ENCODE measurements around the gene GYS1.
"Not testable (repeated sequence)": the region's sequence is repeated elsewhere in the genome, so short reads cannot be mapped to it uniquely, and the experiment has no call there.

GYS1 gene

DNA sequence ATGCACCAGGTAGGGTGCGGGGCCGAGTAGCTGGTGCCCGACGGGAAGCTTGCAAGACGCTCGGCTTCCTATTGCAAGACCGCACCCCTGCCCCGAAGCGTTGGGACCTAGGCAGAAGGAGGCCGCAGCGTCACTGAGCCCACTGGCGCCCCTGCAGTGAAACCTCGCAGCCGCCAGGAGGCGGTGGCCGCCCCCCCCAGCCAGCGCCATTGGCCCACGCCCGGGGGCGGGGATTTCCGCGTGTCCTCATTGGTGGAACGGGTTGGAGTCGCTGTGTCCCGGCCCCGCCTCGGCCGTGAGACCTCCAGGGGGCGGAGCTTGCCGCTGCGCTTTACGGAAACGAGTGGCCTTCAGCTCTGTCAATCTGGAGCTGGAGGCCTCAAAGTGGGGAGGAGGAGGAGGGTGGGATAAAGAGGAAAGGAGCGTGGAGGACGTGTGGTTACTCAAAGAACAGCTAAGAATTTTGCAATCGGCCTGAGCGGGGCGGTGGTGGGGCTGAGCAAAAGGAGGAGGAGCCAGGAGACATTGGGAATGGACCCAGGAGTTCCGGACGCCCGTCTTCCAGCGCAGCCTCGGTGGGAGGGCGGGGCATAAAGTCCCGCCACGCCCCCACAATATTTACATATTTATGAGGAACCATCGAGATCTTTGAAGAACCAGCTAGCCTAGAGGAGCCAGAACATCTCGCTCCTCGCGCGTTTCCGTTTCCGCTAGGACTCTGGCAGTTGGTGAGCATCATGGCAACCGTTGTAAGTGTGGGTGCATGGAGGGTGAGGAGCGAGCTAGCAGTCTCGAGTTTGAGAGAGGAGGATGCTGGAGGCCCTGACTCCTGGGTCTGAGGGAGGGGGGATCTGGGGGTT, at the start of gene GYS1, which contains the start of gene RUVBL2:
Gene GYS1 (minus strand): TSS at position 135 of the 860 bp plus-strand sequence. CDS start 197 bp downstream, outside the sequence.
Gene RUVBL2 (plus strand): TSS at position 713 of the 860 bp plus-strand sequence. CDS start 25 bp downstream, at position 738.
- Histone ChIP-seq H3K36me3 (ENCODE audit: insufficient read depth, low read length) (peaks cover 5% of the 10 kb centered on the region), H3K4me1 (ENCODE audit: insufficient read depth, low read length) (peaks cover 17% of the 10 kb centered on the region), H2AFZ (ENCODE audit: low read depth, low read length) (peak within 1 kb of the TSS; percentile 7), H3K9me3 (ENCODE audit: low read length) (no peaks in the 10 kb centered on the region), H3K4me3 (ENCODE audit: low read length) (peak within 1 kb of the TSS; percentile 74), H3K27me3 (ENCODE audit: insufficient read depth, low read length) (no peaks in the 10 kb centered on the region)

GRCh38 chr19:49042666-49043065, 49.6 kb upstream of the GYS1 start:
- not testable (repeated sequence) for H3K27me3 ChIP-seq (ENCODE audit: insufficient read depth, low read length); H3K36me3 ChIP-seq (ENCODE audit: insufficient read depth, low read length); H2AFZ ChIP-seq (ENCODE audit: low read depth, low read length); H3K9me3 ChIP-seq (ENCODE audit: low read length); H3K4me3 ChIP-seq (ENCODE audit: low read length); H3K4me1 ChIP-seq (ENCODE audit: insufficient read depth, low read length)

DNA sequence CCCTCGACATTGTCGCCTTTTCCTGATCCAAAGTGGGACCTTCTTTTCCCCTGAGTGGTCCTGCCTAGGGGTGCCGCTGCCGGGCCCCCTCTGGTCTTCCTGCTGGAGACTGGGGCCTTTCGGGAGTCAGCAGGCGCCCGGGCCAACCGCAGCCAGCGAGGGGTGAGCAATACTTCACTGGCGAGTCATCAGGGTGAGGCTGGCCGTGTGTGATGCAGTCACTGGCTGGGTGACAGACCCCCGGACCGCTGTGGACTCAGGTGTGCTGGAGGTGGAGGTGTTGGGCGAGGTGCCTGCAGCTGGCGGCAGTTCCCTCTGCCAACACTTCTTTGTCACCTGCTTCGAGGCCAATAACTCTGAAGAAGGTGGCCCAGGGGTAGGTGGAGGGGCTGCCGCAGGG, 49.1 kb upstream of the GYS1 start:
- H3K4me3 ChIP-seq (ENCODE audit: low read length) = no peak overlapping the region
- no peaks in the 10 kb centered on the region for H3K4me1 ChIP-seq (ENCODE audit: insufficient read depth, low read length)
- H2AFZ ChIP-seq (ENCODE audit: low read depth, low read length) = no peak overlapping the region
- no peaks in the 10 kb centered on the region for H3K36me3 ChIP-seq (ENCODE audit: insufficient read depth, low read length)
- no peaks in the 10 kb centered on the region for H3K27me3 ChIP-seq (ENCODE audit: insufficient read depth, low read length)
- H3K9me3 ChIP-seq (ENCODE audit: low read length) = no peaks in the 10 kb centered on the region

DNA sequence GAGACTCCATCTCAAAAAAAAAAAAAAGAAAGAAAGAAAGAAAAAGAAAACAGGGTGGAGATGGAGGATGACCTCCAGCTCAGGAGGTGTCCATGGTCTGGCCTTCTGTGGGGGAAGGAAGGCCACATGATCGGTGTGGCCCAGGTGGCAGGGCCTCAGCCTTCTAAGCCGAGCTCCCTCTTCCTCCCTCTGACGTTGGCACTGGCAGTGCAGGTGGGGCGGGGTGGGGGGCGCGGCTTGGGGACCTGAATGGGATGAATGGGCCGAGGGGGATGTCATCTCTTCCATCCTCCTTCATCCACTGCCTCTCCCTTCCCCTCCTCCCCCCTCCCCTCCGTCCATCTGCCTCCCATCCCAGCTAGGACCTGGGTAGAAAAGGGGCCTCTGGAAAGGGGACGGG, 46.6 kb upstream of the GYS1 start:
- H3K27me3 ChIP-seq (ENCODE audit: insufficient read depth, low read length); H2AFZ ChIP-seq (ENCODE audit: low read depth, low read length); H3K36me3 ChIP-seq (ENCODE audit: insufficient read depth, low read length); H3K4me3 ChIP-seq (ENCODE audit: low read length); H3K9me3 ChIP-seq (ENCODE audit: low read length); H3K4me1 ChIP-seq (ENCODE audit: insufficient read depth, low read length): not testable (repeated sequence)

- H2AFZ ChIP-seq (ENCODE audit: low read depth, low read length); H3K4me3 ChIP-seq (ENCODE audit: low read length); H3K4me1 ChIP-seq (ENCODE audit: insufficient read depth, low read length); H3K36me3 ChIP-seq (ENCODE audit: insufficient read depth, low read length); H3K27me3 ChIP-seq (ENCODE audit: insufficient read depth, low read length); H3K9me3 ChIP-seq (ENCODE audit: low read length): not testable (repeated sequence)
These were observed 45.6 kb upstream of the GYS1 start for GRCh38 chr19:49038557-49039276.

DNA sequence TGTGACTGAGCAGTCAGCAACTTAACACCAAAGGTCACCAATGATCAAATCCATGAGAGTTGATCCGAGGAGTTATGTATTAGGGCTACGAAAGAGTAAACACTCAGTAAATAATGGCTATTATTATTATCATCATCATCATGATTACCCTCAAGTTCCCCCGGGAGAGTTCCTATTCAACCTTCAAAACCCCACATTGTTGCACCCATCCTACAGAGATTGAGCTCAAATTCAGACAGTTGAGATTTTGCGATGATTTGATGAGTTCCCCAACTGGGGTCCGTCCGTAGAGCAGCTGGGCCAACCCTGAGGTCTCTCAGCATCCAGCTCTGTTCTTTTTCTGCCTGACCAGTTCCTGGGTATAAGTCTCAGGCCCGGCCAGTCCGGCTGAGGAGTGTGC, 45.0 kb upstream of the GYS1 start:
- not testable (repeated sequence) for H3K4me3 ChIP-seq (ENCODE audit: low read length); H3K9me3 ChIP-seq (ENCODE audit: low read length); H3K36me3 ChIP-seq (ENCODE audit: insufficient read depth, low read length); H2AFZ ChIP-seq (ENCODE audit: low read depth, low read length); H3K4me1 ChIP-seq (ENCODE audit: insufficient read depth, low read length); H3K27me3 ChIP-seq (ENCODE audit: insufficient read depth, low read length)

GRCh38 chr19:49036815-49037214, 43.7 kb upstream of the GYS1 start, which contains the start of gene CGB1:
Gene CGB1, minus strand, starts transcription at chr19:49036895. Its CDS starts 184 bp downstream, at chr19:49036711.
- not testable (repeated sequence) for H2AFZ ChIP-seq (ENCODE audit: low read depth, low read length); H3K36me3 ChIP-seq (ENCODE audit: insufficient read depth, low read length); H3K9me3 ChIP-seq (ENCODE audit: low read length); H3K4me3 ChIP-seq (ENCODE audit: low read length); H3K27me3 ChIP-seq (ENCODE audit: insufficient read depth, low read length); H3K4me1 ChIP-seq (ENCODE audit: insufficient read depth, low read length)

GRCh38 chr19:49031642-49032301, 38.7 kb upstream of the GYS1 start, which contains the start of gene CGB2:
Gene CGB2, plus strand, starts transcription at chr19:49031890. Its CDS starts 206 bp downstream, at chr19:49032096.
- H3K27me3 ChIP-seq (ENCODE audit: insufficient read depth, low read length); H3K9me3 ChIP-seq (ENCODE audit: low read length); H3K4me1 ChIP-seq (ENCODE audit: insufficient read depth, low read length); H2AFZ ChIP-seq (ENCODE audit: low read depth, low read length); H3K36me3 ChIP-seq (ENCODE audit: insufficient read depth, low read length); H3K4me3 ChIP-seq (ENCODE audit: low read length): not testable (repeated sequence)

GRCh38 chr19:49030323-49030722, 37.2 kb upstream of the GYS1 start:
- not testable (repeated sequence) for H2AFZ ChIP-seq (ENCODE audit: low read depth, low read length); H3K4me1 ChIP-seq (ENCODE audit: insufficient read depth, low read length); H3K4me3 ChIP-seq (ENCODE audit: low read length); H3K36me3 ChIP-seq (ENCODE audit: insufficient read depth, low read length); H3K9me3 ChIP-seq (ENCODE audit: low read length); H3K27me3 ChIP-seq (ENCODE audit: insufficient read depth, low read length)

DNA sequence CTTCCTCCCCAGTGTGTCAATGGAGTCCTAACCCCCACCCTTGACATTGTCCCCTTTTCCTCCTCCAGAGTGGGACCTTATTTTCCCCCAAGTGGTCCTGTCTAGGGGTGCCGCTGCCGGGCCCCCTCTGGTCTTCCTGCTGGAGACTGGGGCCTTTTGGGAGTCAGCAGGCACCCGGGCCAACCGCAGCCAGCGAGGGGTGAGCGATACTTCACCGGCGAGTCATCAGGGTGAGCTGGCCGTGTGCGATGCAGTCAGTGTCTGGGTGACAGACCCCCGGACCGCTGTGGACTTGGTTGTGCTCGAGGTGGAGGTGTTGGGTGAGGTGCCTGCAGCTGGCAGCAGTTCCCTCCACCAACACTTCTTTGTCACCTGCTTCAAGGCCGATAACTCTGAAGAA, 36.6 kb upstream of the GYS1 start:
- H3K4me3 ChIP-seq (ENCODE audit: low read length); H3K27me3 ChIP-seq (ENCODE audit: insufficient read depth, low read length); H3K36me3 ChIP-seq (ENCODE audit: insufficient read depth, low read length); H3K4me1 ChIP-seq (ENCODE audit: insufficient read depth, low read length); H3K9me3 ChIP-seq (ENCODE audit: low read length); H2AFZ ChIP-seq (ENCODE audit: low read depth, low read length): not testable (repeated sequence)

- H3K4me3 ChIP-seq (ENCODE audit: low read length); H3K4me1 ChIP-seq (ENCODE audit: insufficient read depth, low read length); H3K9me3 ChIP-seq (ENCODE audit: low read length): not testable (repeated sequence)
These were observed 35.6 kb upstream of the GYS1 start for GRCh38 chr19:49028686-49029085.

GRCh38 chr19:49025599-49025998, 32.5 kb upstream of the GYS1 start:
- H2AFZ ChIP-seq (ENCODE audit: low read depth, low read length); H3K4me3 ChIP-seq (ENCODE audit: low read length); H3K9me3 ChIP-seq (ENCODE audit: low read length); H3K27me3 ChIP-seq (ENCODE audit: insufficient read depth, low read length); H3K36me3 ChIP-seq (ENCODE audit: insufficient read depth, low read length); H3K4me1 ChIP-seq (ENCODE audit: insufficient read depth, low read length): not testable (repeated sequence)

More at GRCh38 chr19:49028686-49029085, 35.6 kb upstream of the GYS1 start:
- H2AFZ ChIP-seq (ENCODE audit: low read depth, low read length); H3K36me3 ChIP-seq (ENCODE audit: insufficient read depth, low read length); H3K27me3 ChIP-seq (ENCODE audit: insufficient read depth, low read length): not testable (repeated sequence)

DNA sequence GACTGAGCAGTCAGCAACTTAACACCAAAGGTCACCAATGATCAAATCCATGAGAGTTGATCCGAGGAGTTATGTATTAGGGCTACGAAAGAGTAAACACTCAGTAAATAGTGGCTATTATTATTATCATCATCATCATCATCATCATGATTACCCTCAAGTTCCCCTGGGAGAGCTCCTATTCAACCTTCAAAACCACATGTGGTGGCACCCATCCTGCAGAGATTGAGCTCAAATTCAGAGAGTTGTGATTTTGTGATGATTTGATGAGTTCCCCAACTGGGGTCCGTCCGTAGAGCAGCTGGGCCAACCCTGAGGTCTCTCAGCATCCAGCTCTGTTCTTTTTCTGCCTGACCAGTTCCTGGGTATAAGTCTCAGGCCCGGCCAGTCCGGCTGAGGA, 32.0 kb upstream of the GYS1 start:
- H3K4me3 ChIP-seq (ENCODE audit: low read length); H2AFZ ChIP-seq (ENCODE audit: low read depth, low read length); H3K27me3 ChIP-seq (ENCODE audit: insufficient read depth, low read length); H3K36me3 ChIP-seq (ENCODE audit: insufficient read depth, low read length); H3K4me1 ChIP-seq (ENCODE audit: insufficient read depth, low read length); H3K9me3 ChIP-seq (ENCODE audit: low read length): not testable (repeated sequence)

All from neuron (in vitro differentiated cells).